HG02763 (cell line): ENCODE data around the gene CACNA1B.

Source experiments
- ATAC-seq: cut with Tn5 transposase; IDR thresholded peaks from one replicate; pipeline ENCODE4 v1.9.1; 2021; ENCODE audit warnings: mild to moderate bottlenecking, moderate library complexity; ENCODE audit not compliant: unreplicated experiment

The CACNA1B gene

GRCh38 chr9:137978262-137978714, 100.7 kb downstream of the CACNA1B start:
- ATAC-seq, result no peak

- ATAC-seq, result no peak
These were observed 104.6 kb downstream of the CACNA1B start for GRCh38 chr9:137982200-137982599.

DNA sequence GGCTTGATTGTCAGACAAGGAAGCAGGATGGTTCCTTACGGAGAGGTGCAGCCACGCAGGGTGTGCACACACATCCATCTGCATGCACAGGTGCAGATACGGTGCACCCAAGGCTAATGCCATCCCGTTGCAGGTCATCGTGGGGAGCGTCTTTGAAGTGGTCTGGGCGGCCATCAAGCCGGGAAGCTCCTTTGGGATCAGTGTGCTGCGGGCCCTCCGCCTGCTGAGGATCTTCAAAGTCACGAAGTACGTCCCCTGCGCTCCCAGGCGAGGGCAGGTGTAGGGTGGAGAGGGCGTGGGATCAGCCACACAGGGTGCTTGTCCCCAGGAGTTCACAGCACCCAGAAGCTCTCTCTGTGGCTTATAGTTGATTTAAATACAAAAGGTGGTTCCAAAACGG, 106.4 kb downstream of the CACNA1B start:
- ATAC-seq, result no peak

GRCh38 chr9:137984520-137985257, 107.1 kb downstream of the CACNA1B start:
- no peak for ATAC-seq

GRCh38 chr9:137985637-137986071, 108.1 kb downstream of the CACNA1B start:
- no peak for ATAC-seq

DNA sequence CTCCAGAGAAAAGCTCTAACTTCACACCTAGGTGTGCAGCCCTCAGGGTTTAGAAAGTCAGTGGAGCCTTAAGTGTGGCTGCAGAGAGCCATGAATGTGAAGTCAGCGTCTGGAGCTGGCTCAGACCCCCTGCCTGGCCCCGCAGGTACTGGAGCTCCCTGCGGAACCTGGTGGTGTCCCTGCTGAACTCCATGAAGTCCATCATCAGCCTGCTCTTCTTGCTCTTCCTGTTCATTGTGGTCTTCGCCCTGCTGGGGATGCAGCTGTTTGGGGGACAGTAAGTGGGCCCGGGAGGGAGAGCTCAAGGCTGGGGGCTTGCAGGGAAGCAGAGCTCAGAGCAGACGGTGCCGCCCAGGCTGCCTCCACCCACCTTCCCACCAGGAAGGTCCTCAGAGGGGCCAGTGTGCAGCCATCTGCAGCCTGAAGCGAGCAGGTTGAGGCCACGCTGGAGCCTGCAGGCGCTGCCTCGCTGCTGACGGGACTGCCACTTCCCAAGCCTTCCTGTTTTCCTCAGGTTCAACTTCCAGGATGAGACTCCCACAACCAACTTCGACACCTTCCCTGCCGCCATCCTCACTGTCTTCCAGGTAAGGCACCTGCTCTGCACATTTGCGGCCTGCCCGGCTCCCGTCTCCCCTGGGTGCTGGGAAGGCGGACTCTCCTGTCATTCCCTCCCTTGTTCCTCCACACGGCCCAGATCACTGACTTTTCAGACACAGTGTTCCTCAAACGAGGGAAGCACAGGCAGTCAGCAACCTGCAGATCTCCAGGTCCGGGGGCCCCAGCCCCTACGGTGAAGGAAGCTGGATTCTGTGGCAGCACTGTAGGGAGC, 108.9 kb downstream of the CACNA1B start:
- no peak for ATAC-seq

DNA sequence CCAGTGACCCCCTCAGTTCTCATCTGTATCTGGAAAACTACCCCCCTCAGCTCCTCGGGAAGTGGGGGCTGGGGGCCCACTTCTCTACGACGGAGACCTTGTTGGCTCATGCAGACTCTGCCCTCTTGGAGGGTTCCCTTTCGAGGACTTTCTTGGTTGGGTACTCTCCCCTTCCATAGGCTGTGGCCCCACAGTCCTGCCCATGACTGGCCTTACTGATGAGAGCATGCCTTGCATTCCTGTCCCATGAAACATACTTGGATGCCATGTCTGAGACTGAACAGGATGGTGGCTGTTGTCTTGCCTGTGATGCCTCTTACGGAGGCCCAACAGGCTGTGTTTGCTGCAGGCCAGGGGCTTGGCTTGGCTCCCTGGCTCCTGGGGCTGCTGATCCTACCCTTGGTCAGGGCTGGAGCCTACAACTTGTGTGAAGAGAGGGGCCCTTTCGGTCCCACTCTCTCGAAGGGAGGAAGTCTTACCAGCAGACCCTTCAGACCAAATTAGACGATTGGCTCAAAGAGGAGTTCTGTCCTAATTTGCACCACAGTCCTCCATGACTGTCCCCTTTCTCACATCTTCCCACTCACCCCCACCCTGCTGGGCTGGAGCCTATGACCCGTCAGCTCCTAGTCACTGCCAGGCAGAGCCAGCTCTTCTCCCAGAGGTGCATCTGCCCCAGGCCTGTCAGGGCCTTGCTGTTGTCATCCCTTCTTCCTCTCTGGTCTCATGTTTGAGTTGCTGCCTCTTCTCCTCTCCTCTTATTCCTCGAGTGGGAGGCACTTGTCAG, 109.9 kb downstream of the CACNA1B start:
- ATAC-seq, result no peak

DNA sequence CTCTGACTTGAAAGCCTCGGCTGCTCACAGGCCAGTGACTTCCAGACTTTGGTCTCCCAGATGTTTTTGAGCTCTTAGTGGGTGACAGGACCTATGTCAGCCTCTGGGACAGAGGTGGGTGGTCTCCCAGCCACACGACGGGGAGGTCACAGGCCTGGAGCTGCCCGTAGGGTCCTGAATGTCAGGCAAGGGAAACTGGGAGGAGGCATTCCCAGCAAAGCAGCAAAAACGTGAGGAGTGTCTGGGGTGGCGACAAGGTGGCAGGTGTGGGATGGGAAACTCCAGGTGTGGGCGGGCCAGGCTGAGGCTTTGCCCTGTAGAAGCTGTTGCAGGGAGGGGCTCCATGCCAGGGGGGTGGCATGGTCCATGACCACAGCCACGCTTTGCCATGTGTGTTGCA, 110.5 kb downstream of the CACNA1B start:
- no peak for ATAC-seq

GRCh38 chr9:137988701-137989100, 111.1 kb downstream of the CACNA1B start:
- no peak for ATAC-seq

- ATAC-seq, result no peak
These were observed 111.6 kb downstream of the CACNA1B start for GRCh38 chr9:137989156-137989555.

DNA sequence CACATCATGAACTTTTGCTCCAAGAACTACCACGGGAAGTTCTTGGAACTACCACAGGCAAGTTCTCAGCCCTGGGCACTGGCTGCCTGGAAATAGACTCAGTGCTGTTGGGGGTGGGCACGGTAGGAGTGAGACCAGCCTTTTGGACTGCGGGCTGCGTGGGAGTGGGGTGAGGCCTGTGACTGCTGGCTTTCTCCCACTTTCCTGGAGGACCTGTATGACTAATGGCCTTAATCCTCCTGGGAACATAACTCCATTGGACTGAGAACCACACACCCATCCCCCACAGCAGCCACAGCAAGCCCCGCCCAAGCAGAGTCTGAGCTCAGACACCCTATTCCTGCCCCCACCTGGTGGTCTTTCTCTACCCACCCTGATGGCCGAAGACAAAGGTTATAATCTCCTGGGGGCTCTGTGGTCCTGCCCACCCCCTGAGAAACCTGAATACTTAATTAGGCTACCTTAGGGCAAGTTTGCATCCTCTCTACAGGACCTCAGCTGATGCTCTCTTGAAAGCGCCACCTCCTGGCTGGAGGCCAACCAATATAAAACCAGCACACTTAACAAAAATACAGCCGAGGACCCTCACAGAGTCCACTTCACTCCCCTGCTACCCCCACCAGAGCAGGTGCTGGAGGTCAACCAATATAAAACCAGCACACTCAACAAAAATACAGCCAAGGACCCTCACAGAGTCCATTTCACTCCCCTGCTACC, 112.6 kb downstream of the CACNA1B start:
- no peak for ATAC-seq

DNA sequence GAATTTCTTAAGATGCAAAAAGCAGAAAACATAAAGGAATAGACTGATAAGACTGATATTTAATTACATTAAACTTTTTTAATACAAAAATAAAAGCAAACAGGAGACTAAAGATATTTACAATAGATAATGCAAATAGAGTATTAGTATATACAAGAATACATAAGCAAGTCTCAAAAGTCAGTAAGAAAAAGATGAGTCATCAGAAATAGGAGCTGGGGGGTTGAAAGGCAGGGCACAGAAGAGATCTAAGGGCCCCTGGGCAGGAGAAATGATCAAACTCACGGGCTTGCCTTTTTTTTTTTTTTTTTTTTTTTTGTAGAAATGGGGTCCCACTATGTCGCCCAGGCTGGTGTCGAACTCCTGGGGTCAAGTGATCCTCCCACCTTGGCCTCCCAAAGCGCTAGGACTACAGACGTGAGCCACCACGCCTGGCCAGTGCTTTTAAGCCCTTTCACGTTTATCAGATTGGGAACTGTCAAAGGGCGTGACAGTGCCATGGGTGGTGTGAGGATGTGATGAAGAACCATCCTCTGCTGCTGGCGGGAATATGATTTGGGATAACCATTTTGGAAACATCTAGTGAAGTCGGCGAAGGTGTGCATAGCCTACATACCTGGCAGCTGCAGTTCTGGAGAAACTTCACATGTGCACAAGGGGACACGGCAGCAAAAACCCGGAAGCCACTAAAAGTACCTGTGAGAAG, 126.1 kb downstream of the CACNA1B start:
- no peak for ATAC-seq

DNA sequence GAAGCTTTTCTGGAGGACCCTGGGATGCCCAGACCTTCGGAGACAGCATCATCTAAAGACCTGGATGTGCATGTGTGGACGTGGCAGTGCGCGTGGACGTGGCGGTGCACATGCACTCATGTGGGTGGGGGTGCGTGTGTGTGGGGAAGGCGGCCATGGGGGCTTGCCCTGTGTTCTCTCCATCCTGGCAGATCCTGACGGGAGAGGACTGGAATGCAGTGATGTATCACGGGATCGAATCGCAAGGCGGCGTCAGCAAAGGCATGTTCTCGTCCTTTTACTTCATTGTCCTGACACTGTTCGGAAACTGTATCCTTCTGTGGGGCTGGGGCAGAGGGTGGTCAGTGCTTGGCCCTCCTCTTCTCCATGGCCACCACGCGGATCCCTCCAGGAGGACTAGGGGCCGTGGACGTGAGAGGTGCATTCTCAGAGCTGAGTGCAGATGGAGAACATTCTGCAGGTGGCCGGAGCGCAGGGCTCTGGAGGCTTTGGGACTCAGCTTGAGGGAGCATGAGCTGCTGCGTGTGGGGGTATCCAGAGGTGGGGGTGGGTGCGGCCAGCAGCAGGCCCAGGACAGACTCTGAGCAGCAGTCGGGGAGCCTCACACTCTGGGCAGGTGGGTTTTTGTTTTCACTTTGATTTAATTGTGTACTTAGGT, 129.1 kb downstream of the CACNA1B start:
- no peak for ATAC-seq

DNA sequence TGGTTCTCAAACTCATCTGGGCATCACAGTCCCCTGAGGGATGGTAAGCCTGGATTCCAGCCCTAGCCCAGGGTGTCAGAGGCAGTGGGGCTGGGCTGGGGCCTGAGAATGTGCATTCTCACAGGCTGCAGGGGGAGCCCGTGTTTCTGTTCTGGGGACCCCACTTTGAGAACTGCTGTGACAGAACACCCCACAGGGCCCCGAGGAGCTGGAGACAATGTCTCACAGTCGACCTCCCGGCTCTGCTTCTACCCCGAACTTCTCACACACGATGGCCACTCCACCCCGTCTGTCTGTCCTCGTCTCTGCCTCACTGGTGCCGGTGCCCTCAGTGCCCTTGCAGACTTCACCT, 130.0 kb downstream of the CACNA1B start:
- ATAC-seq, result no peak

- ATAC-seq, result no peak
These were observed 130.6 kb downstream of the CACNA1B start for GRCh38 chr9:138007918-138008841.

DNA sequence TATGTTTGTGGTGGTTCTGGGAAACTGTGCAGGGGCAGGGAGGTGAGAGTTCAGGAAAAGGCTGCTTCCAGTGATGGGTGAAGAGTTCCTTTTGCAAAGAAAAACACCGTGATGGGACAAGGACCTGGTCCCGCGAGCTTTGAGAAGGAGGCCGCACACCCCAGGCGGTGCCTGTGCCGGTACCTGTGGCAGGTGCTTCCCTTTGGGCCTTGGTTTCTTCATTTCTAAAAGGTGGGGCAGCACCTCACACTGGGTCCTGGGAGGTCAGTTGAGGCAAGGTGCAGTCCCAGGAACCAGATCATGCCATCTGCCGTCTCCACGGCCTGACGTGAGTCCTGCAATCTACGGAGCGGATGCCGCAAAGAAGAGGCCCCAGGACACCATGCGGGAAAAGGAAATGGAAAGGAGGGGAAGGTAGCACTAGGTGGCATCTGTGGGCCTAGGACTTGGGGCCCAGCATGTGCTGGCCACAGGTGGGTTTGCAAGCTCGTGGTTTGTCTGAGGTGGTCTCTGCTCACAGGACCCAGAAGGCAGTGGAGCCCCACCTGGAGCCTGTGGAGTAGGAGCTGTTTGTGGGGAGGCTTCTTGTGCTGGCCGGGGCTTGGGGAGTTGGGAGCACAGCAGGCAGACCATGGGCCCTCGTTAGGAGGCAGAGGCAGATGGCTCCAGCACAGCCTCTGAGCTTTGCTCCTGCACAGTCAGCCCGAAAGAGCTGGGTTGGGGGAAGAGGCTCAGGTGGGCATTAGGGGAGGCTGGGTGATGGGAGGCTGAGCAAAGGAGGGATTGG, 131.6 kb downstream of the CACNA1B start:
- no peak for ATAC-seq

DNA sequence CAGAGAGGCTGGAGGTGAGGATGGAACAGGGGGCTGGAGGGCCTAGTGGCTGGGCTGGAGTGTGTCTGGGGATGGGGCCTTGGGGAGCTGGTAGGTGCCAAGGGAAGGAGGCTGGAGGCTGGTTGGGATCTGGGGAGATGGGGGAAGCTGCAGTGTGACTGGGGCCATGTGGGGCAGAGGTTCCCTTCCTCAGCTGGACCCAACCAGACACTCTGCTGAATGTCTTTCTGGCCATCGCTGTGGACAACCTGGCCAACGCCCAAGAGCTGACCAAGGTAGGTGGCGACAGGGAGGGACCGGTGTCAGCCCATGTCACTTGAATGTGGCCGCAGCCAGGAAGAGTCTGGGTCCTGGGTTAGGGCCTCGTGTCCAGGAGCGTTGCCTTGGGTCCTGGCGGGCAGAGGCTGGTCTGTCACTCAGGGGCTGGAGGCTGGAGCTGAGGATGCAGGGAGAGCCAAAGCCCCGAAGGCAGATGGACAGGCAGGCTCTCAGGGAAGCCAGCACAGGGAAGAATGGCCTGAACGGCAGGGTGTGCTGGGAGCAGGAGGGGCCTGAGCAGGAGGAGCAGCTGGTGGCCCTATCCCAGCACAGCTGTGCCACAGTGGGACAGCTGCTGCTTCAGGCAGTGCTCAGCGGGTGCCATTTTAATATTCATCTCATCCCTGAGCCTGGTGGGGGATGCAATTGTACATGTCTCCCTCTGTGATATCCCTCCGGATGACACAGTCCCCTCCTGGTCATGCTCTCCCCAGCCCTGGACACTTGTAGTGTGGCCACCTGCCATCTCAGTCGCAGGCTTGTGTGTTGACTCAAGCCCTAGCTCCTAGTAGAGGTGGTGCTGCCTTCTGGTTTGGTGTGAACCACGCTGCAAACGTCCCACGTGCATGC, 132.5 kb downstream of the CACNA1B start:
- no peak for ATAC-seq
